Activated CD8-positive, alpha-beta T cell treated with anti-CD3 and anti-CD28 coated beads for 36 hours (primary cell): ENCODE results near the gene PRKCB. TPM values are rescaled to one million over a fixed set of nuclear protein-coding genes. Genes with fewer than 3 reads are reported as not detected.

ENCODE experiments used
- ATAC-seq: fragments of 200-7000 bp; cut with Tn5 transposase; one replicate; pipeline ENCODE4 v1.10.0; 2021; ENCODE audit warnings: mild to moderate bottlenecking, moderate library complexity
- CTCF ChIA-PET: fragments of 350-600 bp; sonication (Branson Sonifier 250); formaldehyde crosslinking; loops from one replicate; lab custom pipeline; 2021; ENCODE audit warnings: antibody characterized with exemption; lab: Charles Lee
- POLR2A ChIA-PET: fragments of 350-600 bp; sonication (Branson Sonifier 250); formaldehyde crosslinking; loops from one replicate; lab custom pipeline; 2021; ENCODE audit warnings: antibody characterized with exemption; lab: Charles Lee
- DNase-seq: peaks from one replicate; pipeline ENCODE4 v3.0.0-alpha.2; 2020
- H3K27ac Mint-ChIP-seq: one replicate; pipeline ENCODE4 v1.8.0; 2021; ENCODE audit warnings: mild to moderate bottlenecking, mixed read lengths
- H3K27me3 Mint-ChIP-seq: one replicate; pipeline ENCODE4 v1.8.0; 2021; ENCODE audit warnings: mixed read lengths
- H3K36me3 Mint-ChIP-seq: one replicate; pipeline ENCODE4 v1.8.0; 2021; ENCODE audit warnings: low read depth, mixed read lengths
- H3K4me1 Mint-ChIP-seq: one replicate; pipeline ENCODE4 v1.8.0; 2021; ENCODE audit warnings: low read depth, mixed read lengths
- H3K4me3 Mint-ChIP-seq: one replicate; pipeline ENCODE4 v1.8.0; 2021; ENCODE audit warnings: mild to moderate bottlenecking, moderate library complexity, mixed read lengths
- H3K9me3 Mint-ChIP-seq: one replicate; pipeline ENCODE4 v1.8.0; 2021; ENCODE audit warnings: mixed read lengths
- intact Hi-C: fragments of 100-400 bp; cut with micrococcal nuclease; formaldehyde crosslinking; loops from one replicate; pipeline ENCODE4 v1.10.0; 2022
- total RNA-seq, 2 experiments: library from RNA; stranded (reverse); gene quantifications; one replicate each; pipeline ENCODE4 v1.2.3, GENCODE V29; 2021
- TF ChIP-seq, protein P1 (sequence below): fragments of 200-600 bp; IDR thresholded peaks from one replicate; pipeline ENCODE4 v1.8.0; 2022; ENCODE audit warnings: antibody characterized with exemption, mild to moderate bottlenecking

Gene PRKCB
- total RNA-seq, 2 experiments from 2014 or later, result 101 to 105 TPM

DNA sequence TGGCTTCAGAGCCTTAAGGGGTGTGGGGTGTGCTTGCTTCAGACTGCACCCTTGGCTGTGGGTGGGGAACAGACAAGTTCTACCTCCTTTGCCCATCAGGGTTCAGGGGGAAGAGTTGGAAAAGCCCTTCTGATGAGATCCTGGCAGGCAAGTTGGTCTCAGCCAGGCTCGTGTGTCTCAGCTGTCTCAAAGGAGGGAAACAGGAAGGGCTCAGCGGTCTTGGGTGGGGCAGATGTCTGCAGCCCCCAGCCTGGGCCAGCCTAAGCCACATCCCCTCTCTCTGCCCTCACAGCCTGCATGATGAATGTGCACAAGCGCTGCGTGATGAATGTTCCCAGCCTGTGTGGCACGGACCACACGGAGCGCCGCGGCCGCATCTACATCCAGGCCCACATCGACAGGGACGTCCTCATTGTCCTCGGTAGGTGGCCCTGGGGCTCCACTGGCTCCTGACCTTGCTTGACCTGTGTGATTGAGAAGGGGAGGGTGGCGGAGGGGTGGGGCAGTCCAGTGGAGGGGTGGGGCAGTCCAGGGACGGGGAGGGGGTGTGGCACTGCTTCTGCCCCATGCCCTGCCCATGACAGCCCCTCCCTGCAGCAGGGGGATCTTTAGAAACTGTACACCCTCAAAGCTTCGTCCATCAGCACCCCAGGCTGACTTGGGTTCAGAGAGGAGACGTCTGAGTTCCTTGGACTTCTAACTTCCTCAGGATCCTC, 199.5 kb downstream of the PRKCB start:
- intact Hi-C loops, result loop anchor here (10.0 kb wide), 1 partner anchor 300 kb away; no protein-coding TSS in a partner anchor
- Mint-ChIP-seq H3K36me3 (peaks cover 46% of the 10 kb centered on the region), H3K9me3 (no peaks in the 10 kb centered on the region), H3K27ac (peak overlapping the region; percentile 48), H3K4me1 (peaks cover 51% of the 10 kb centered on the region), H3K4me3 (no peak overlapping the region), H3K27me3 (no peaks in the 10 kb centered on the region)
- ChIA-PET CTCF (interaction anchor here (0.9 to 5.2 kb wide), 10 partner anchors 13 to 469 kb away, joined by 3 to 144 read pairs (median 5); no protein-coding TSS in a partner anchor), POLR2A (interaction anchor here (0.7 kb wide), 1 partner anchor 21 kb away, joined by 3 read pairs; no protein-coding TSS in a partner anchor)
- DNase-seq (peak; percentile 64), ATAC-seq (peak; percentile 84)
- TF ChIP-seq, protein P1, sequence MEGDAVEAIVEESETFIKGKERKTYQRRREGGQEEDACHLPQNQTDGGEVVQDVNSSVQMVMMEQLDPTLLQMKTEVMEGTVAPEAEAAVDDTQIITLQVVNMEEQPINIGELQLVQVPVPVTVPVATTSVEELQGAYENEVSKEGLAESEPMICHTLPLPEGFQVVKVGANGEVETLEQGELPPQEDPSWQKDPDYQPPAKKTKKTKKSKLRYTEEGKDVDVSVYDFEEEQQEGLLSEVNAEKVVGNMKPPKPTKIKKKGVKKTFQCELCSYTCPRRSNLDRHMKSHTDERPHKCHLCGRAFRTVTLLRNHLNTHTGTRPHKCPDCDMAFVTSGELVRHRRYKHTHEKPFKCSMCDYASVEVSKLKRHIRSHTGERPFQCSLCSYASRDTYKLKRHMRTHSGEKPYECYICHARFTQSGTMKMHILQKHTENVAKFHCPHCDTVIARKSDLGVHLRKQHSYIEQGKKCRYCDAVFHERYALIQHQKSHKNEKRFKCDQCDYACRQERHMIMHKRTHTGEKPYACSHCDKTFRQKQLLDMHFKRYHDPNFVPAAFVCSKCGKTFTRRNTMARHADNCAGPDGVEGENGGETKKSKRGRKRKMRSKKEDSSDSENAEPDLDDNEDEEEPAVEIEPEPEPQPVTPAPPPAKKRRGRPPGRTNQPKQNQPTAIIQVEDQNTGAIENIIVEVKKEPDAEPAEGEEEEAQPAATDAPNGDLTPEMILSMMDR, result no peak

DNA sequence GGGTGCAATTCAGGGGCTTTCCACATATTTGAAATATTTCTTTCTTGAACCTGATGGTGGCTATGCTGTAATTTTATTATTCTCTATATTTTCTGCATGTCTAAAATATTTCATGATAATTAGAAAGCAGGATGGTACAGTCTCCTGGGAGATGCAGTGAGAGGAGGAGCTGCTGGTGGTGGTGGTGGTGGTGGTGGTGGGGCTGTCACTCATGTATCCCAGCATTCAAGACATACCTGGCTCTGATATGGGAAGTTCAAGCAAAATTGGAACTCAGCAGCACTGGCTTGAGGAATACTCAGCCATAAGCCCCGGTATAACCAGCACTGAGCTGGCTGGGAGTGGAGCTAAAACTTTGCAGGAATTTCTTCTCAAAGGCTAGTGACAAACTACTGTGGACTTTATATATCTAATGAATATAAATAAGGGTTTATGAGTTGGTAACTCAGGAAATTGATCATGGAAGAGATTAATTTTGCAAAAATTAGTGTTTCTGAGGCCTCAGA, 200.3 kb downstream of the PRKCB start:
- ChIA-PET CTCF (interaction anchor here (0.6 to 5.2 kb wide), 34 partner anchors 8 to 469 kb away, joined by 3 to 144 read pairs (median 4); no protein-coding TSS in a partner anchor), POLR2A (no interaction called here)
- no peaks in the 10 kb centered on the region for H3K9me3 Mint-ChIP-seq
- TF ChIP-seq, protein P1, result no peak
- peaks cover 46% of the 10 kb centered on the region for H3K4me1 Mint-ChIP-seq
- DNase-seq (no peak), ATAC-seq (no peak)
- H3K4me3 Mint-ChIP-seq, result no peak overlapping the region
- intact Hi-C loops, result loop anchor here (1.0 to 10.0 kb wide), 2 partner anchors 233 to 301 kb away; no protein-coding TSS in a partner anchor
- no peaks in the 10 kb centered on the region for H3K27me3 Mint-ChIP-seq
- peaks cover 46% of the 10 kb centered on the region for H3K36me3 Mint-ChIP-seq
- peak overlapping the region; percentile 7 for H3K27ac Mint-ChIP-seq

DNA sequence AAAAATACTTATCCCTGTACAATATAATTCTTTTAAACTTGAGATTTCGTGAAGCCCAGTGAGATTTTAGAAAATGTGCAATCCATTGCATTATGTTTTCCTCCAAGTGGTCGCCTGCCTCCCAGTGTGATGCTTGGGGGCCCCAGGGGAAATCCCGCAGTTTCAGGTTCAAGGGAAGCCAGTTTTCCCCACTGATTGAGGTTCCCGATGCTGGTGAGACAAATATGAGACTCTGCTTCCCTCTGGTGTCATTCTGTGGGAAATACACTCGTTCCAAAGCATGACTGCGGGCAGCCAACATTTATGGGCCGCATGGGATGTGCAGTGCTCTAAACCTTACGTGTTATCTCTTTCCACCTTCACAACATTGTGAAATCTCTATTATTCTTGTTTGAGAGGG, 200.8 kb downstream of the PRKCB start:
- ChIA-PET POLR2A (no interaction called here), CTCF (interaction anchor here (0.6 to 5.2 kb wide), 40 partner anchors 9 to 468 kb away, joined by 3 to 144 read pairs (median 4); no protein-coding TSS in a partner anchor)
- Mint-ChIP-seq H3K27me3 (no peaks in the 10 kb centered on the region), H3K4me3 (no peak overlapping the region), H3K27ac (peak overlapping the region; percentile 7), H3K4me1 (peaks cover 41% of the 10 kb centered on the region), H3K9me3 (no peaks in the 10 kb centered on the region), H3K36me3 (peaks cover 41% of the 10 kb centered on the region)
- ATAC-seq, result peak; percentile 60
- DNase-seq, result peak; percentile 46
- intact Hi-C loops, result loop anchor here (1.0 to 10.0 kb wide), 2 partner anchors 233 to 302 kb away; no protein-coding TSS in a partner anchor
- TF ChIP-seq, protein P1, result peak; percentile 81

DNA sequence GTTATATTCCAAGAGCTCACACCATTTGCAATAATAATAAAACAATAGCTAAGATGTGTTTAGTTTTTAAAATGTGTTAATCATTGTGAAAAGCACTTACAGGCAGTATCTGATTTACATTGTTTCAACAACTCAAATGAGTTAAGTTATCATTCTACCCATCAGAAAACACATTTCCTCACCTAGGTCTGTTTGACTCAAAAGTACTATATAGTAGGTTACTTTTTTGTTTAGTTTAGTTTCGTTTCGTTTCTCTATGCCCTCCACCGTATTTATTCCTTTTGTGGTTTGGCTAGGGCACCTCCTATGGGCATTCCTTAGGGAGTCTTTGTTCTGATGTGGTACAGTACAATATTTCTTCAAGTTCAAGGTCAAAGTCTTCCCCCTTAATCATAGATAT, 201.6 kb downstream of the PRKCB start:
- ATAC-seq, result no peak
- peaks cover 39% of the 10 kb centered on the region for H3K4me1 Mint-ChIP-seq

More for the DNA sequence above, 201.6 kb downstream of the PRKCB start:
- Mint-ChIP-seq H3K27ac (no peak overlapping the region), H3K27me3 (no peaks in the 10 kb centered on the region), H3K36me3 (peaks cover 33% of the 10 kb centered on the region), H3K4me3 (no peak overlapping the region), H3K9me3 (no peaks in the 10 kb centered on the region)
- intact Hi-C loops, result loop anchor here (10.0 kb wide), 1 partner anchor 303 kb away; no protein-coding TSS in a partner anchor
- TF ChIP-seq, protein P1, result no peak
- POLR2A ChIA-PET, result no interaction called here
- no peak for DNase-seq
- CTCF ChIA-PET, result interaction anchor here (0.6 to 5.2 kb wide), 20 partner anchors 10 to 309 kb away, joined by 3 to 144 read pairs (median 4); no protein-coding TSS in a partner anchor
